Osteocyte (in vitro differentiated cells): ENCODE data around the gene GSTK1. TPM values are rescaled to one million over a fixed set of nuclear protein-coding genes. Genes with fewer than 3 reads are reported as not detected.

Source experiments
- DNase-seq: peaks from one replicate; pipeline ENCODE4 v3.0.0; 2021; ENCODE audit warnings: mixed read lengths; ENCODE audit not compliant: unreplicated experiment; ENCODE audit errors: extremely low spot score
- H3K27ac Mint-ChIP-seq: one replicate; pipeline ENCODE4 v1.8.0; 2021; ENCODE audit warnings: mild to moderate bottlenecking, mixed read lengths; ENCODE audit not compliant: unreplicated experiment
- H3K27me3 Mint-ChIP-seq: one replicate; pipeline ENCODE4 v1.8.0; 2021; ENCODE audit warnings: mixed read lengths; ENCODE audit not compliant: unreplicated experiment
- H3K36me3 Mint-ChIP-seq: one replicate; pipeline ENCODE4 v1.8.0; 2021; ENCODE audit warnings: mixed read lengths; ENCODE audit not compliant: unreplicated experiment
- H3K4me1 Mint-ChIP-seq: one replicate; pipeline ENCODE4 v1.8.0; 2021; ENCODE audit warnings: mixed read lengths; ENCODE audit not compliant: unreplicated experiment
- H3K4me3 Mint-ChIP-seq: one replicate; pipeline ENCODE4 v1.8.0; 2021; ENCODE audit warnings: mild to moderate bottlenecking, moderate library complexity, mixed read lengths; ENCODE audit not compliant: unreplicated experiment
- H3K9me3 Mint-ChIP-seq: one replicate; pipeline ENCODE4 v1.8.0; 2021; ENCODE audit warnings: mixed read lengths; ENCODE audit not compliant: unreplicated experiment
- CTCF ChIP-seq: fragments of 200-600 bp; sonication (generic); IDR thresholded peaks from 2 replicates; pipeline ENCODE4 v1.5.0; 2021; ENCODE audit warnings: antibody characterized with exemption, mild to moderate bottlenecking, moderate library complexity
- total RNA-seq: library from RNA; stranded (reverse); gene quantifications from 2 replicates; pipeline ENCODE4 v1.2.1, GENCODE V29; 2021

Gene GSTK1
- total RNA-seq, 1 donor from 2014 or later = 141 TPM

GRCh38 chr7:143300959-143301935 lies 38.0 kb downstream of the GSTK1 start:
- Mint-ChIP-seq H3K36me3 (peaks cover 75% of the 10 kb centered on the region), H3K4me1 (peaks cover 6% of the 10 kb centered on the region)
- DNase-seq = no peak

GRCh38 chr7:143303733-143304132 lies 40.5 kb downstream of the GSTK1 start:
- no peak overlapping the region for H3K27ac Mint-ChIP-seq
- H3K4me1 Mint-ChIP-seq = no peaks in the 10 kb centered on the region
- H3K27me3 Mint-ChIP-seq = no peaks in the 10 kb centered on the region
- peaks cover 79% of the 10 kb centered on the region for H3K36me3 Mint-ChIP-seq
- no peaks in the 10 kb centered on the region for H3K9me3 Mint-ChIP-seq
- H3K4me3 Mint-ChIP-seq = no peak overlapping the region
- TF ChIP-seq CTCF = no peak
- no peak for DNase-seq

More at GRCh38 chr7:143300959-143301935, 38.0 kb downstream of the GSTK1 start:
- no peak for TF ChIP-seq CTCF
- Mint-ChIP-seq H3K27me3 (no peaks in the 10 kb centered on the region), H3K27ac (no peak overlapping the region), H3K4me3 (no peak overlapping the region), H3K9me3 (no peaks in the 10 kb centered on the region)

- no peak for DNase-seq
- H3K9me3 Mint-ChIP-seq = no peaks in the 10 kb centered on the region
- H3K36me3 Mint-ChIP-seq = peaks cover 79% of the 10 kb centered on the region
- no peaks in the 10 kb centered on the region for H3K27me3 Mint-ChIP-seq
- TF ChIP-seq CTCF = no peak
- no peak overlapping the region for H3K27ac Mint-ChIP-seq
- H3K4me1 Mint-ChIP-seq = no peaks in the 10 kb centered on the region
- no peak overlapping the region for H3K4me3 Mint-ChIP-seq
Measured at GRCh38 chr7:143304938-143305337, 41.7 kb downstream of the GSTK1 start.

GRCh38 chr7:143305423-143306070 lies 42.3 kb downstream of the GSTK1 start:
- TF ChIP-seq CTCF = peak; percentile 69
- no peaks in the 10 kb centered on the region for H3K27me3 Mint-ChIP-seq
- H3K4me1 Mint-ChIP-seq = no peaks in the 10 kb centered on the region
- peaks cover 74% of the 10 kb centered on the region for H3K36me3 Mint-ChIP-seq
- H3K4me3 Mint-ChIP-seq = no peak overlapping the region
- DNase-seq = no peak
- no peak overlapping the region for H3K27ac Mint-ChIP-seq
- no peaks in the 10 kb centered on the region for H3K9me3 Mint-ChIP-seq

- Mint-ChIP-seq H3K4me1 (no peaks in the 10 kb centered on the region), H3K36me3 (peaks cover 48% of the 10 kb centered on the region), H3K4me3 (no peak overlapping the region), H3K27ac (no peak overlapping the region), H3K27me3 (no peaks in the 10 kb centered on the region), H3K9me3 (no peaks in the 10 kb centered on the region)
- TF ChIP-seq CTCF = no peak
- DNase-seq = no peak
Measured at GRCh38 chr7:143308632-143309031, 45.4 kb downstream of the GSTK1 start.
